Measurements from ENCODE around the gene DEFB118.
"Not testable (repeated sequence)": the region's sequence is repeated elsewhere in the genome, so short reads cannot be mapped to it uniquely, and the experiment has no call there.

DEFB118 gene, protein sequence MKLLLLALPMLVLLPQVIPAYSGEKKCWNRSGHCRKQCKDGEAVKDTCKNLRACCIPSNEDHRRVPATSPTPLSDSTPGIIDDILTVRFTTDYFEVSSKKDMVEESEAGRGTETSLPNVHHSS

DNA sequence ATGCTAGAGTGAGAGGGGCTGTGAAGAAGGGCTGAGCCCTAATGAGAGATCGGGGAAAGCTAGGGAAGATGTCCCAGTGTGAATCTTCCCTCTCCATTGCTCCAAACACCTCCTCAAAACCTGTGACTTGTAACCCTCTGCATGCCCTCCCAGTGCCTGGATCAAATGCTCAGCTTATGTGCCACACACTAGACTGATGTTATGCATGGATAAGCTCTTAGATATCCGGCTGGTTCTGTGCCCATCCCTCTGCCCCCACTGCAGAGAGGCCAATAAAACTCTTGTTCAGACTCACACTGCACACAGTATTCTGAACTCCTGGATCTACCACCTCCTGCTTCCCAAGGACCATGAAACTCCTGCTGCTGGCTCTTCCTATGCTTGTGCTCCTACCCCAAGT, at the start of gene DEFB118:
Gene DEFB118 (plus strand): TSS at position 301 of the 400 bp plus-strand sequence. CDS start 50 bp downstream, at position 351.
- no peak for DNase-seq
- in situ Hi-C loops (cut with HindIII; ENCODE audit: low pct_ligation_motif_present, low pct_unique_long_range_greater_than_20kb, low sequenced_read_pairs), result no loop called here

- in situ Hi-C loops (cut with HindIII; ENCODE audit: low pct_ligation_motif_present, low pct_unique_long_range_greater_than_20kb, low sequenced_read_pairs), result no loop called here
- DNase-seq, result no peak
These were observed 45.9 kb upstream of the DEFB118 start for GRCh38 chr20:31322504-31322903.

- DNase-seq, result no peak
- in situ Hi-C loops (cut with HindIII; ENCODE audit: low pct_ligation_motif_present, low pct_unique_long_range_greater_than_20kb, low sequenced_read_pairs), result no loop called here
These were observed 37.5 kb upstream of the DEFB118 start for GRCh38 chr20:31330893-31331292.

DNA sequence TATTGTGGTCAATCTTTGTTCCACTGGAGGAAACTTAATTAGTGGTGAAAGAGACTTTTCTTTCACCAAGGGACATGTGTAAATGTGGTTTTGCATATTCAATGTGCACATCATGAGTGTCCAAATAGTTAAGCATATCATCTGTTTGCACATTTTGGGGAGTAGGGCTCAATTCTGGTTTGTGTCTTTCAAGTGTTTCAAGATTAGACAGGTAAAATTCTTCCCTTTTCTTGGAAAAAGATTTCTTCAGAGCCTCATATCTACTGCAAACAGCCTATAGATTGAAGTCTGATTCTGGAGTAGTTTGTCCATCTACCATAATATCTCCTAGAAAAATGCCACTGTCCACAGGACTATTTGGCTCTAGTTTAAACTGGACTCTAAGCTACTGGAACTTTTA, 26.9 kb upstream of the DEFB118 start:
- DNase-seq, result no peak
- in situ Hi-C loops (cut with HindIII; ENCODE audit: low pct_ligation_motif_present, low pct_unique_long_range_greater_than_20kb, low sequenced_read_pairs), result no loop called here

- DNase-seq, result no peak
- in situ Hi-C loops (cut with HindIII; ENCODE audit: low pct_ligation_motif_present, low pct_unique_long_range_greater_than_20kb, low sequenced_read_pairs), result no loop called here
These were observed 12.4 kb upstream of the DEFB118 start for GRCh38 chr20:31355981-31356380.

DNA sequence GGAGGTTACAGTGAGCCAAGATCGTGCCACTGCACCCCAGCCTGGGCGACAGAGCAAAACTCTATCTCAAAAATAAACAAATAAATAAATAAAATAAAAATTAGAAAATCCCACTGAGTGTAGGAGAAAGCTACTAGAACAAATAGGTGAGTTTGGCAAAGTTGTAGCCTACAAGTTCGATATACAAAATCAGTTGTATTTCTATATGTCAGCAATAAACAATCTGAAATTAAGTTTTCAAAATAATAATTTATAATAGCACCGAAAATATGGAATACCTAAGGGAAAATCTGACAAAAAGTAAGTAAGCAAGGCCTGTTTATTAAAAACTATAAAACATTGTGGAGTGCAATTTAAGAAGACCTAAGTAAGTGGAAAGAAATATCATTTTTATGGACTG, 5.1 kb upstream of the DEFB118 start:
- in situ Hi-C loops (cut with HindIII; ENCODE audit: low pct_ligation_motif_present, low pct_unique_long_range_greater_than_20kb, low sequenced_read_pairs), result no loop called here
- no peak for DNase-seq

DNA sequence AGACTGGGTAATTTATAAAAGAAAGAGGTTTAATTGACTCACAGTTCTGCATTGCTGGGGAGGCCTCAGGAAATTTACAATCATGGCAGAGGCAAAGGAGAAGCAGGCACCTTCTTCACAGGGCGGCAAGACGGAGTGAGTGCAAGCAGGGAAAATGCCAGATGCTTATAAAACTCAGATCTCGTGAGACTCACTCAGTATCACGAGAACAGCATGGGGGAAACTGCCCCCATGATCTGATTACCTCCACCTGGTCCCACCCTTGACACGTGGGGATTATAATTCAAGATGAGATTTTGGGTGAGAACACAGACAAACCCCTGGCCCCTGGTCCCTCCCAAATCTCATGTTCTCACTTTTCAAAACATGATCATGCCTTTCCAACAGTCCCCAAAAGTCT, 4.1 kb upstream of the DEFB118 start:
- DNase-seq; in situ Hi-C loops (cut with HindIII; ENCODE audit: low pct_ligation_motif_present, low pct_unique_long_range_greater_than_20kb, low sequenced_read_pairs): not testable (repeated sequence)

DNA sequence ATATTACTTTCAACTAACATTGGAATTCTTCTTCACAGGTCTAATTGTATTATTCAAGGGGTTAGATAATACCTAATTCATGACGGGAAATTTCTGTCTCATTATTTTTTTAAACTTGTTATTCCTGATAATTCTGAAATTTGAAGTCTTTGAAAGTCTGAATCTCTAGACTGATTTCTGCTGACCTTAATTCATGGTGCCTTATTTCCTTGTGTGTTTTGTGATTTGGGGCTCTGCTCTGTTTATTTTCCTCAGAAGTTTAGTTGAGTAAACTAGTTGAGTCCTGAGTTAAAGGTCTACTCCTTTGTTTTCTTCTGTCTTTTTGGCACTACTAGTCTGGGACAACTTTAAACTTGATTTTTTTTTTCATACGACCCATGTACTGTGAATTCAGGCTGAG, 5.9 kb downstream of the DEFB118 start:
- in situ Hi-C loops (cut with HindIII; ENCODE audit: low pct_ligation_motif_present, low pct_unique_long_range_greater_than_20kb, low sequenced_read_pairs), result no loop called here
- no peak for DNase-seq

GRCh38 chr20:31390490-31390889, 22.1 kb downstream of the DEFB118 start, which contains the start of gene DEFB119:
DEFB119 (minus strand) TSS chr20:31390590; CDS start chr20:31390483, 107 bp downstream.
- in situ Hi-C loops (cut with HindIII; ENCODE audit: low pct_ligation_motif_present, low pct_unique_long_range_greater_than_20kb, low sequenced_read_pairs), result no loop called here
- DNase-seq, result no peak

GRCh38 chr20:31392836-31393235, 24.4 kb downstream of the DEFB118 start:
- in situ Hi-C loops (cut with HindIII; ENCODE audit: low pct_ligation_motif_present, low pct_unique_long_range_greater_than_20kb, low sequenced_read_pairs), result no loop called here
- no peak for DNase-seq

DNA sequence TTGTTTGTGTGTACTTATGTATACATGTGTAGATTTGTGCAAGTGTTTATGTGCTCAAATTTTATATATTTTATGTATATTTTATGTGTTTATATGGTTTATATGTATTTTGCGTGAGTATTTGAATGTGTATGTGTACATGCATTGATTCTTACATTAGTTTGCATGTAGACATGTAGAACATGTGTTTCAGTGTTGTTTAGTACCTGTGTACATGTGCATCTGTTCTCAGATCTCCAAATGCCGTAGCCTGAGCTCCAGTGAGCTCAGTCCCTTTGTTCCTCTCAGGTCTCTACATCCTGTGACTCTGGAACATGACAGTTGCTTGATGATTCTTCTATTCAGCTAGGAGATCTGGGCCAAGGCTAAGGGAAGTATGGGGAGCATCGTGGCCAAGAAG, 26.5 kb downstream of the DEFB118 start:
- in situ Hi-C loops (cut with HindIII; ENCODE audit: low pct_ligation_motif_present, low pct_unique_long_range_greater_than_20kb, low sequenced_read_pairs), result no loop called here
- no peak for DNase-seq

- DNase-seq, result no peak
- in situ Hi-C loops (cut with HindIII; ENCODE audit: low pct_ligation_motif_present, low pct_unique_long_range_greater_than_20kb, low sequenced_read_pairs), result no loop called here
These were observed 35.5 kb downstream of the DEFB118 start for GRCh38 chr20:31403886-31404285.

- DNase-seq, result no peak
These were observed 37.7 kb downstream of the DEFB118 start, which contains the start of gene DEFB121 for GRCh38 chr20:31406115-31406514. DEFB121 (minus strand) TSS chr20:31406215; CDS start chr20:31406152, 63 bp downstream.

GRCh38 chr20:31410011-31410410, 41.6 kb downstream of the DEFB118 start:
- in situ Hi-C loops (cut with HindIII; ENCODE audit: low pct_ligation_motif_present, low pct_unique_long_range_greater_than_20kb, low sequenced_read_pairs), result no loop called here
- DNase-seq, result no peak

More at GRCh38 chr20:31406115-31406514, 37.7 kb downstream of the DEFB118 start, which contains the start of gene DEFB121:
- in situ Hi-C loops (cut with HindIII; ENCODE audit: low pct_ligation_motif_present, low pct_unique_long_range_greater_than_20kb, low sequenced_read_pairs), result no loop called here

DNA sequence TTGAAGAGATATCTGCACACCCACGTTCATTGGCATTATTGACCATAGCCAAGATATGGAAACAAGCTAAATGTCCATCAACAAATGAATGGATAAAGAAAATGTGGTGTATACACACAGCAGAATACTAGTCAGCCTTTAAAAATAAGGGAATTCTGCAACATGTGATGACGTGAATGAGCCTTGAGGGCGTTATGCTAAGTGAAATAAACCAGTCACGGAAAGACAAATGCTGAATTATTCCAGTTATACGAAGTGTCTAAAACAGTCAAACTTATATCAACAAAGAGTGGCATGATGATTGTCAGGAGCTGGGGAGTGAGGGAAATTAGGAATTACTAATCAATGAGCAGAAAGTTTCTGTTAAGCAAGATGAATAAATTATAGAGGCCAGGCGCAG, 46.0 kb downstream of the DEFB118 start:
- no peak for DNase-seq
- in situ Hi-C loops (cut with HindIII; ENCODE audit: low pct_ligation_motif_present, low pct_unique_long_range_greater_than_20kb, low sequenced_read_pairs), result no loop called here

- in situ Hi-C loops (cut with HindIII; ENCODE audit: low pct_ligation_motif_present, low pct_unique_long_range_greater_than_20kb, low sequenced_read_pairs), result no loop called here
- DNase-seq, result no peak
These were observed 47.3 kb downstream of the DEFB118 start for GRCh38 chr20:31415653-31416052.

DNA sequence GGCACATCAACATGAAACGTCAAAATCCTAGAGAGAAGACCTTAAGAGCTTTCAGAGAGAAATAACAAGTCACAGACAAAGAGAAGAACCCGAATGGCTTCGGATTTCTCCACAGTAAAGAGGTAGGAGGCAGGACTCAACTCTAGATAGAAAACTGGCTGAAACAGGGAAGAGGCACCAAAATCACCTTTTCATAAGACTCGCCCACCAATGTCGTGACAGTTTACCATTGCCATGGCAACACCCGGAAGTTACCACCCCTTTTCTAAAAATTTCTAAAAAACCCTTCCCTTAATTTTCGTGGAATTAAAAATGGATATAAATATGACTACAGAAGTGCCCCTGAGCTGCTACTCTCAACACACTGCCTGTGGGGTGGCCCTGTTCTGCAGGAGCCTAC, 49.9 kb downstream of the DEFB118 start:
- in situ Hi-C loops (cut with HindIII; ENCODE audit: low pct_ligation_motif_present, low pct_unique_long_range_greater_than_20kb, low sequenced_read_pairs), result no loop called here
- DNase-seq, result no peak

Data from ACHN (cell line).